ENCODE data around the gene B9D1.

DNA sequence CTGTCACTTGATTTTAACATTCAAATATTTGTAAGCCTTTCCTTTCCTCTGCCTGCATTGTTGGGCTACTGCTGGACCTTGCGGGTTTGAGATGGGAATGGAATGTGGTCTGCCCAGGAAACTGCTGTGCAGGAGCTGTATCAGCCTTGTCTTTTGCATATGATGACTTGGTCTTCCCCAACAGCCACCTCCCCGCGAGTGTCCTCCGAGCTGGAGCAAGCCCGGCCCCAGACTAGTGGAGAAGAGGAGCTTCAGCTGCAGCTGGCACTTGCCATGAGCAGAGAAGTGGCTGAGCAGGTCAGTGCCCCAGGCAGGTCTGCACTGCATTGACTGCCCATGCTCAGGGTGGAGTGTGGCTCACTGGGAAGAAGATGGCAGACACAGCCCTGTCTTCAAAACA, 52.8 kb downstream of the B9D1 start:
- TF ChIP-seq, protein P1, sequence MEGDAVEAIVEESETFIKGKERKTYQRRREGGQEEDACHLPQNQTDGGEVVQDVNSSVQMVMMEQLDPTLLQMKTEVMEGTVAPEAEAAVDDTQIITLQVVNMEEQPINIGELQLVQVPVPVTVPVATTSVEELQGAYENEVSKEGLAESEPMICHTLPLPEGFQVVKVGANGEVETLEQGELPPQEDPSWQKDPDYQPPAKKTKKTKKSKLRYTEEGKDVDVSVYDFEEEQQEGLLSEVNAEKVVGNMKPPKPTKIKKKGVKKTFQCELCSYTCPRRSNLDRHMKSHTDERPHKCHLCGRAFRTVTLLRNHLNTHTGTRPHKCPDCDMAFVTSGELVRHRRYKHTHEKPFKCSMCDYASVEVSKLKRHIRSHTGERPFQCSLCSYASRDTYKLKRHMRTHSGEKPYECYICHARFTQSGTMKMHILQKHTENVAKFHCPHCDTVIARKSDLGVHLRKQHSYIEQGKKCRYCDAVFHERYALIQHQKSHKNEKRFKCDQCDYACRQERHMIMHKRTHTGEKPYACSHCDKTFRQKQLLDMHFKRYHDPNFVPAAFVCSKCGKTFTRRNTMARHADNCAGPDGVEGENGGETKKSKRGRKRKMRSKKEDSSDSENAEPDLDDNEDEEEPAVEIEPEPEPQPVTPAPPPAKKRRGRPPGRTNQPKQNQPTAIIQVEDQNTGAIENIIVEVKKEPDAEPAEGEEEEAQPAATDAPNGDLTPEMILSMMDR (IDR thresholded peaks at IDR 0.05; ENCODE audit: poor library complexity), result no peak
- no peak for TF ChIP-seq EZH2 (IDR thresholded peaks at IDR 0.05; ENCODE audit: borderline replicate concordance)
